Esophagus muscularis mucosa (tissue), 3 donors: ENCODE measurements around the gene DOCK2.

Experiments
- CTCF ChIP-seq, 3 experiments: fragments of 200-600 bp in 2 of 3; fragments of 450-650 bp in 1 of 3; sonication (generic) in 2 of 3; IDR thresholded peaks; one replicate each; pipeline ENCODE4 v1.5.1; 2017 to 2019; ENCODE audit warnings: antibody characterized with exemption in 3 of 3, mild to moderate bottlenecking in 2 of 3, moderate library complexity in 1 of 3
- POLR2A ChIP-seq: fragments of 450-650 bp; IDR thresholded peaks from one replicate; pipeline ENCODE4 v1.6.1; 2017; ENCODE audit warnings: antibody characterized with exemption, moderate library complexity, mild to moderate bottlenecking, low read depth

DNA sequence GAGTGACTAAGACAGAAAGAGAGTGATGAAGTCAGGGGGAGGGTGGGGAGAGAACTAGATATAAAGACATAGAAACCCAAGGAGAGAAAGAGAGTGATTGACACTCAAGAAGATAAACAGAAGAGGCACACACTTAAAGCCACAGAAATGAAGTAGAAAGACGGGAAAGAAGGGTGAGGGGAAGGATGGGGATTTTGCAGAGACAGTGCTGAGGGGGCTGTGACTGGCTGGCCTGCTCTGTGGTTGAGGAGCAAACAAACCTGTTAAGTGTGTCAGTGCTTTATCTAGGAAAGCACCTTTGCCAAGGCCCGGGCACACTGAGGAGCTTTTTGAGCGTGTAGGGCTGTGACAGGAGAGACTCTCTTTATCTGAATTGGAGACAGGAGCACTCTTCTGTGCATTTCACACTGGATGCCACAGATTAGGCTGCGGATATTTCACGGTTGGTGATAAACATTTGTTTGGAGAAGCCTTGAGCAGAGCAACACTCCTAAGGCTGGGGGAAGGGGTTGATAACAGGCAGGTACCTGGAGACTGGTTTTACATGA, 109.1 kb downstream of the DOCK2 start:
- TF ChIP-seq CTCF (IDR thresholded peaks at IDR 0.05) (no peak), POLR2A (no peak)
